T-helper 1 cell (primary cell): ENCODE results near the gene BCAS1.
"Not testable (repeated sequence)": the region's sequence is repeated elsewhere in the genome, so short reads cannot be mapped to it uniquely, and the experiment has no call there.

ENCODE experiments used
- DNase-seq, 5 donors: peaks; one replicate each; pipeline ENCODE4 v3.0.0-alpha.2; 2012 to 2020

The BCAS1 gene

GRCh38 chr20:54015496-54015895, 54.9 kb downstream of the BCAS1 start:
- DNase-seq = no peak

GRCh38 chr20:54014293-54014926, 56.0 kb downstream of the BCAS1 start:
- no peak for DNase-seq

GRCh38 chr20:54013471-54013870, 56.9 kb downstream of the BCAS1 start:
- DNase-seq = no peak

DNA sequence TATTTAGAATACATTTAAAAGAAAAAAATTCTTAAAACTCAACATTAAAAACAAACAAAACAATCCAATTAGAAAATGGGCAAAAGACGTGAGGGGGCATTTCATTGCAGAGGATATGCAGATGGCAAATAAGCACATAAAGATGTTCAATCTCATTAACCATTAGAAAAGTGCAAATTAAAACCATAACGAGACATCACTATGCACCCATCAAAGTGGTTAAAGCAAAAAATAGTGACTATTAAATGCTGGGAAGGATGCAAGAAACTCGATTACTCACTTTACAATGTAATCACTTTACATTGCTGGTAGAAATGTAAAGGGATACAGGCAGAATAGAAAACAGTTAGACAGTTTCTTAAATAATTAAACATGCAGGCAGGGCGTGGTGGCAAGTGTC, 59.0 kb downstream of the BCAS1 start:
- no peak for DNase-seq

DNA sequence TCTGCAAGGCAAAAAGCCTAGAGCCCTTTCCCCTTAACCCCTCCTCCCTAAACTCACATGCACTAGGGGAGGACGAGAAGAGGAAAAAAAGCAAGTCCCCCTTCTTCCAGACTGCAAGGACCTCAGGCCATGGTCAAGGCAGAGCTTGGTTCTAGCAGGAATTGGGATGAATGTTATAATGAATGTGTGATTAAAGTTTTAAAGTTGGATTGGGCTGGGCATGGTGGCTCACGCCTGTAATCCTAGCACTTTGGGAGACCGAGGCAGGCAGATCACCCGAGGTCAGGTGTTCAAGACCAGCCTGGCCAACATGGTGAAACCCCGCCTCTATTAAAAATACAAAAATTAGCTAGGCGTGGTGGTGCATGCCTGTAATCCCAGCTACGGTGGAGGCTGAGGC, 64.2 kb downstream of the BCAS1 start:
- not testable (repeated sequence) for DNase-seq

DNA sequence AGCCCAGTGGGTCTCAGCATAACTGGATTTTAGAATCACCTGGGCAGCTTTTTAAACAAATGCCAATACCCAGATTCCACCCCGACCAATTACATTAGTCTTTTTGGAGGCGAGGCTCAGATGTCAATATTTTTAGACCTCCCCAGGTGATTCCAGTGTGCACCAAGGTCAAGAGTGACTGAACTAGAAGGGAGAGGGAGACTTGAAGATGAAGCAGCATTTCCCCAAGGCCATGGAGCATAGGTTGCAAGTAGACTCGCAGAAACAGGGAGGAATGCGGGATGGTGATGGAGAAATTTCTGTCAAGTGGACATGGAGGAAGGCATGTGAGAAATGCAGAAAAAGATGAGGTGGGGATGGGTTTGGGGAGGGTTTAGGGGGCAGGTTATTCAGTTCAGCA, 64.9 kb downstream of the BCAS1 start:
- no peak for DNase-seq

- DNase-seq = peak in 1 of 5 donors; percentile 31
Measured at GRCh38 chr20:54004445-54004844, 65.9 kb downstream of the BCAS1 start.

- no peak for DNase-seq
Measured at GRCh38 chr20:54002741-54003140, 67.7 kb downstream of the BCAS1 start.

- DNase-seq = no peak
Measured at GRCh38 chr20:54002056-54002575, 68.3 kb downstream of the BCAS1 start.

DNA sequence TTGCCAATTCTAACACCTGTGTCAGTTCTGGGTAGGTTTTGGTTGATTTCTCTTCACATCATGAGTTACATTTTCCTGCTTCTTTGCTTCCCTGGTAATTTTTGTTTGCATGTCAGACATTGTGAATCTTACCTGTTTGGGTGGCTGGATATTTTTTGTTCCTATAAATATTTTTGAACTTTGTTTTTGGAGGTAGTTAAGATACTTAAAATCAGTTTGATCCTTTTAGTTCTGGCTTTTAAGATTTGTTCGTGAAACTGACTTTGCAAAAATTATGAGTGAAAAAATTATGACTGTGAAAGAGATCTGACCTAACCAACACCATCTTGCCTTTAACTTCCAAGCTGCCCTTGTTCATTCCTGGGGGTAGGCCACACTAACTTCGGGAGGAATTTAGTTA, 69.5 kb downstream of the BCAS1 start:
- no peak for DNase-seq

- DNase-seq = no peak
Measured at GRCh38 chr20:54000262-54000661, 70.1 kb downstream of the BCAS1 start.

- DNase-seq = no peak
Measured at GRCh38 chr20:53999077-53999476, 71.3 kb downstream of the BCAS1 start.

- DNase-seq = no peak
Measured at GRCh38 chr20:53996584-53997486, 73.6 kb downstream of the BCAS1 start.

DNA sequence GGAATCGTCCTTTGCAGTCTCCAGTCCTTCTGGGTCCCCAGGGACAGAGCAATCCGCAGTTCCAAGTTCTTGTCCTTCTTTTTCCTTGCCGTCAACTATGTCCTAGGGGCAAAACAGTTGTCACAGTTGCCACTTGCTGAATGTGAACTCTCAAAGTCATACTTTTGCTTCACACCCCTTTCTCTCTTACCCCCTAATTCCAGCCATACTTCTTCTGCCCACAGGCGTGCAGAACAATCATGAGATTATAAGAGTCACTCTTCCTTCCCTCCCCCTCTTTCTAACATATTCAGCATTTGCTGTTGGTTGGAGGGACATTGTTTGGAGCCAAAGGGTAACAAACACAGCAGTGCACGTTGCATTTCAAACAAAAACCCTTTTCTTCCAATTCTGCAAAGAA, 74.4 kb downstream of the BCAS1 start:
- no peak for DNase-seq

- no peak for DNase-seq
Measured at GRCh38 chr20:53994088-53994487, 76.3 kb downstream of the BCAS1 start.

GRCh38 chr20:53993310-53993709, 77.1 kb downstream of the BCAS1 start:
- no peak for DNase-seq

GRCh38 chr20:53990768-53991450, 79.5 kb downstream of the BCAS1 start:
- DNase-seq = no peak

- DNase-seq = no peak
Measured at GRCh38 chr20:53990003-53990402, 80.4 kb downstream of the BCAS1 start.

DNA sequence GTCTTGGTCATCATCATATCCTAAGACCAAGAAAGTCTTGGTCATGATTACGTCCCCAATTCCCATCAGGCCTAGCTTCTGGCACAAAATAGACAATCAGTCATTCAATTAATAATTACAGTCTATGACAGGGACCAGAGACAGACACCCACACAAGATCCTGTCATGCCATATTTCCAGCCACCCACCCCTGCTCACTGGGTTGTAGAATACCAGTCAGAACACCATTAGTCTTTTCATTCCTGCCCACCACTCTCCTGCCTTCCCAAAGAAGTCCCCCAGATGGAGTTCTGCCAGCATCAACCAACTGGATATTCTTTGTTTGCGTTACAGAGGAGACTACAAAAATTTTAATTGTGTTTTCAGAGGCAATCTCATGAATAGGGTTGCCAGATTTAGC, 81.0 kb downstream of the BCAS1 start:
- DNase-seq = no peak

- DNase-seq = no peak
Measured at GRCh38 chr20:53986037-53986650, 84.2 kb downstream of the BCAS1 start.

GRCh38 chr20:53985150-53985518, 85.3 kb downstream of the BCAS1 start:
- DNase-seq = no peak

DNA sequence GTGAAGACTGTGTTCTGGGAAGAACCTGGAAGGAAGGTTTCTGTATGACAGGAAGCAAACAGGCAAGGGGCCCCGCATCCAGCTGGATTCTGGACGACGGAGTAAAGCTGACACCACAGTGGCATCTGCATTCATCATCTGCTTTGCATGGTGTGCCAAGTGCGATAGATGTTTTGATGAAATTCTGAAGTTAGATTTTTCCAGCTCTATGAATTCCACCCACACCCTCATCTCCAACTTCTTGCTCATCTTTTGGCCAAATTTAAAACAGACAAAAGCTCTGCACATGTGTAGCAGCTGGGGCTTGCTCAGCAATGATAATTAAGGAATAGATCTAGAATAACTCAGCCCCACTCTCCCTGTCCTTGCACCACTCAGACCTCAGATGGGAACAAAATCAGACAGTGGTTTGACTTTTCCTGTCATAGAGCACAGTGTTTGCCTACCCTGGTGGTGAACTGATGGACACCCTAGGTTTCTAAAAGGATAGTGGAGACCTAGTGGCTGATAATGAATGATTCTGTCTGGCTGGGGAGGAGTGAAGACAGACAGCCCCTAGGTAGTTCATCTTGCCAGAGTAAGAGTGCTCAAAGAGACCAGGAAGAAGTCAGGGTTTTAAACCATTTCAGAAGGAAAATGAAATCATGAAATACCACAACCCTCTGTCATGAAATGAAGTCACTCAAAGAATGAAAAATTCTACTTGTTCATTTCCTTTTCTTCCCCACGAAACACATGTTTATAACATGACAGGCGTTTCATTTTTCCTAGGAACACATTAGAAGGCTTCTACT, 85.8 kb downstream of the BCAS1 start:
- no peak for DNase-seq
